Activated CD8-positive, alpha-beta memory T cell treated with anti-CD3 and anti-CD28 coated beads, Interleukin-2, amount 10 ng/mL, durations not matched to agents 7 days and 5 days (primary cell): Measurements from ENCODE around the gene CLIP4. TPM values are rescaled to one million over a fixed set of nuclear protein-coding genes. Genes with fewer than 3 reads are reported as not detected.

Experiments
- ATAC-seq: fragments of 150-1000 bp; cut with Tn5 transposase; one replicate; pipeline ENCODE4 v1.10.0; 2021; ENCODE audit warnings: moderate library complexity
- CTCF ChIA-PET: fragments of 350-600 bp; sonication (Branson Sonifier 250); formaldehyde crosslinking; loops from one replicate; lab custom pipeline; 2021; ENCODE audit warnings: antibody characterized with exemption; lab: Charles Lee
- DNase-seq: peaks from one replicate; pipeline ENCODE4 v3.0.0-alpha.2; 2020
- H3K27ac Mint-ChIP-seq: one replicate; pipeline ENCODE4 v1.8.0; 2021; ENCODE audit warnings: mild to moderate bottlenecking, mixed read lengths
- H3K27me3 Mint-ChIP-seq: one replicate; pipeline ENCODE4 v1.8.0; 2021; ENCODE audit warnings: mixed read lengths
- H3K36me3 Mint-ChIP-seq: one replicate; pipeline ENCODE4 v1.8.0; 2021; ENCODE audit warnings: mild to moderate bottlenecking, mixed read lengths
- H3K4me1 Mint-ChIP-seq: one replicate; pipeline ENCODE4 v1.8.0; 2021; ENCODE audit warnings: mixed read lengths
- H3K4me3 Mint-ChIP-seq: one replicate; pipeline ENCODE4 v1.8.0; 2021; ENCODE audit warnings: mild to moderate bottlenecking, moderate library complexity, mixed read lengths
- H3K9me3 Mint-ChIP-seq: one replicate; pipeline ENCODE4 v1.8.0; 2022; ENCODE audit warnings: low read depth, mixed read lengths
- total RNA-seq, 2 experiments: library from RNA; stranded (reverse); gene quantifications; one replicate each; pipeline ENCODE4 v1.2.3, GENCODE V29; 2021

The CLIP4 gene
- total RNA-seq, 2 experiments from 2014 or later, result 27.6 to 36.7 TPM

GRCh38 chr2:29162204-29162928 is 47.2 kb downstream of the CLIP4 start:
- CTCF ChIA-PET, result no interaction called here
- Mint-ChIP-seq H3K4me3 (no peak overlapping the region), H3K27me3 (no peaks in the 10 kb centered on the region), H3K36me3 (peaks cover 25% of the 10 kb centered on the region), H3K9me3 (no peaks in the 10 kb centered on the region), H3K27ac (no peak overlapping the region), H3K4me1 (no peaks in the 10 kb centered on the region)
- ATAC-seq (no peak), DNase-seq (no peak)

GRCh38 chr2:29164091-29164846 is 49.1 kb downstream of the CLIP4 start:
- no peaks in the 10 kb centered on the region for H3K27me3 Mint-ChIP-seq
- DNase-seq (no peak), ATAC-seq (no peak)
- CTCF ChIA-PET, result no interaction called here
- H3K4me1 Mint-ChIP-seq, result no peaks in the 10 kb centered on the region
- H3K9me3 Mint-ChIP-seq, result no peaks in the 10 kb centered on the region
- no peak overlapping the region for H3K27ac Mint-ChIP-seq
- H3K36me3 Mint-ChIP-seq, result peaks cover 23% of the 10 kb centered on the region
- H3K4me3 Mint-ChIP-seq, result no peak overlapping the region

- Mint-ChIP-seq H3K9me3 (no peaks in the 10 kb centered on the region), H3K27me3 (no peaks in the 10 kb centered on the region), H3K27ac (no peak overlapping the region), H3K4me1 (no peaks in the 10 kb centered on the region), H3K4me3 (no peak overlapping the region), H3K36me3 (peaks cover 19% of the 10 kb centered on the region)
- ATAC-seq (no peak), DNase-seq (no peak)
- CTCF ChIA-PET, result no interaction called here
Observed at GRCh38 chr2:29165362-29166241, 50.4 kb downstream of the CLIP4 start.

- no peak overlapping the region for H3K4me3 Mint-ChIP-seq
- DNase-seq (no peak), ATAC-seq (no peak)
- H3K9me3 Mint-ChIP-seq, result no peaks in the 10 kb centered on the region
- no peaks in the 10 kb centered on the region for H3K27me3 Mint-ChIP-seq
- H3K4me1 Mint-ChIP-seq, result no peaks in the 10 kb centered on the region
- H3K36me3 Mint-ChIP-seq, result peaks cover 19% of the 10 kb centered on the region
- H3K27ac Mint-ChIP-seq, result no peak overlapping the region
- CTCF ChIA-PET, result no interaction called here
Observed at GRCh38 chr2:29166242-29167039, 51.2 kb downstream of the CLIP4 start.

- H3K27ac Mint-ChIP-seq, result no peak overlapping the region
- ATAC-seq (no peak), DNase-seq (no peak)
- CTCF ChIA-PET, result no interaction called here
- no peaks in the 10 kb centered on the region for H3K27me3 Mint-ChIP-seq
- peaks cover 24% of the 10 kb centered on the region for H3K36me3 Mint-ChIP-seq
- H3K4me3 Mint-ChIP-seq, result no peak overlapping the region
- no peaks in the 10 kb centered on the region for H3K4me1 Mint-ChIP-seq
- no peaks in the 10 kb centered on the region for H3K9me3 Mint-ChIP-seq
Observed at GRCh38 chr2:29174937-29175336, 59.7 kb downstream of the CLIP4 start.

- DNase-seq, result no peak
- Mint-ChIP-seq H3K9me3 (no peaks in the 10 kb centered on the region), H3K4me1 (no peaks in the 10 kb centered on the region), H3K27ac (no peak overlapping the region), H3K36me3 (peaks cover 24% of the 10 kb centered on the region), H3K4me3 (no peak overlapping the region), H3K27me3 (no peaks in the 10 kb centered on the region)
- no peak for ATAC-seq
- CTCF ChIA-PET, result no interaction called here
Observed at GRCh38 chr2:29175338-29175737, 60.1 kb downstream of the CLIP4 start.

GRCh38 chr2:29182334-29182733 is 67.1 kb downstream of the CLIP4 start:
- Mint-ChIP-seq H3K27me3 (no peaks in the 10 kb centered on the region), H3K4me1 (peaks cover 2% of the 10 kb centered on the region), H3K9me3 (no peaks in the 10 kb centered on the region), H3K4me3 (no peak overlapping the region), H3K27ac (no peak overlapping the region), H3K36me3 (peaks cover 16% of the 10 kb centered on the region)
- ATAC-seq, result no peak
- DNase-seq, result no peak
- CTCF ChIA-PET, result interaction anchor here (1.0 to 1.7 kb wide), 2 partner anchors 223 to 323 kb away, joined by 3 to 5 read pairs; no protein-coding TSS in a partner anchor

GRCh38 chr2:29182920-29183319 is 67.7 kb downstream of the CLIP4 start:
- Mint-ChIP-seq H3K27me3 (no peaks in the 10 kb centered on the region), H3K9me3 (peaks cover 3% of the 10 kb centered on the region), H3K4me1 (peaks cover 2% of the 10 kb centered on the region), H3K36me3 (peaks cover 21% of the 10 kb centered on the region), H3K27ac (no peak overlapping the region), H3K4me3 (no peak overlapping the region)
- ATAC-seq (no peak), DNase-seq (no peak)
- CTCF ChIA-PET, result no interaction called here

GRCh38 chr2:29184531-29184930 is 69.3 kb downstream of the CLIP4 start:
- peaks cover 6% of the 10 kb centered on the region for H3K9me3 Mint-ChIP-seq
- no peak overlapping the region for H3K27ac Mint-ChIP-seq
- H3K36me3 Mint-ChIP-seq, result peaks cover 24% of the 10 kb centered on the region
- H3K4me1 Mint-ChIP-seq, result peaks cover 10% of the 10 kb centered on the region
- CTCF ChIA-PET, result no interaction called here
- DNase-seq (no peak), ATAC-seq (no peak)
- H3K27me3 Mint-ChIP-seq, result no peaks in the 10 kb centered on the region
- no peak overlapping the region for H3K4me3 Mint-ChIP-seq

GRCh38 chr2:29186817-29187216 is 71.6 kb downstream of the CLIP4 start:
- CTCF ChIA-PET, result interaction anchor here (1.0 to 1.3 kb wide), 3 partner anchors 9 to 228 kb away, joined by 3 to 4 read pairs (median 4); no protein-coding TSS in a partner anchor
- H3K4me1 Mint-ChIP-seq, result peaks cover 10% of the 10 kb centered on the region
- H3K27me3 Mint-ChIP-seq, result no peaks in the 10 kb centered on the region
- peaks cover 6% of the 10 kb centered on the region for H3K9me3 Mint-ChIP-seq
- H3K4me3 Mint-ChIP-seq, result no peak overlapping the region
- H3K27ac Mint-ChIP-seq, result no peak overlapping the region
- ATAC-seq (no peak), DNase-seq (no peak)
- peaks cover 24% of the 10 kb centered on the region for H3K36me3 Mint-ChIP-seq

GRCh38 chr2:29187926-29188325 is 72.7 kb downstream of the CLIP4 start:
- H3K9me3 Mint-ChIP-seq, result peaks cover 6% of the 10 kb centered on the region
- H3K36me3 Mint-ChIP-seq, result peaks cover 20% of the 10 kb centered on the region
- ATAC-seq (no peak), DNase-seq (no peak)
- H3K27ac Mint-ChIP-seq, result no peak overlapping the region
- peaks cover 10% of the 10 kb centered on the region for H3K4me1 Mint-ChIP-seq
- H3K4me3 Mint-ChIP-seq, result no peak overlapping the region
- CTCF ChIA-PET, result no interaction called here
- no peaks in the 10 kb centered on the region for H3K27me3 Mint-ChIP-seq

GRCh38 chr2:29189052-29189451 is 73.8 kb downstream of the CLIP4 start:
- peaks cover 20% of the 10 kb centered on the region for H3K36me3 Mint-ChIP-seq
- CTCF ChIA-PET, result no interaction called here
- H3K27me3 Mint-ChIP-seq, result no peaks in the 10 kb centered on the region
- no peak overlapping the region for H3K27ac Mint-ChIP-seq
- H3K9me3 Mint-ChIP-seq, result peaks cover 6% of the 10 kb centered on the region
- H3K4me1 Mint-ChIP-seq, result peaks cover 10% of the 10 kb centered on the region
- H3K4me3 Mint-ChIP-seq, result no peak overlapping the region
- no peak for ATAC-seq
- no peak for DNase-seq

- peaks cover 8% of the 10 kb centered on the region for H3K4me1 Mint-ChIP-seq
- no peak overlapping the region for H3K4me3 Mint-ChIP-seq
- peaks cover 6% of the 10 kb centered on the region for H3K9me3 Mint-ChIP-seq
- ATAC-seq (no peak), DNase-seq (no peak)
- no peaks in the 10 kb centered on the region for H3K27me3 Mint-ChIP-seq
- CTCF ChIA-PET, result no interaction called here
- H3K36me3 Mint-ChIP-seq, result peaks cover 13% of the 10 kb centered on the region
- no peak overlapping the region for H3K27ac Mint-ChIP-seq
Observed at GRCh38 chr2:29191817-29192216, 76.6 kb downstream of the CLIP4 start.
